Upper lobe of right lung (tissue), 1 donor: ENCODE measurements around the gene SLC12A5. TPM values are rescaled to one million over a fixed set of nuclear protein-coding genes. Genes with fewer than 3 reads are reported as not detected.

Experiments
- ATAC-seq: fragments of 200-7000 bp; cut with Tn5 transposase; one replicate; pipeline ENCODE4 v1.9.1; 2020; ENCODE audit warnings: mild to moderate bottlenecking, moderate library complexity
- DNase-seq: peaks from one replicate; pipeline ENCODE4 v3.0.0-alpha.2; 2020
- H3K27ac ChIP-seq: fragments of 200-600 bp; one replicate; pipeline ENCODE4 v1.8.0; 2022
- H3K27me3 ChIP-seq: fragments of 200-600 bp; one replicate; pipeline ENCODE4 v1.8.0; 2022; ENCODE audit warnings: mild to moderate bottlenecking
- H3K36me3 ChIP-seq: fragments of 200-600 bp; one replicate; pipeline ENCODE4 v1.8.0; 2022
- H3K4me1 ChIP-seq: fragments of 200-600 bp; one replicate; pipeline ENCODE4 v1.8.0; 2022
- H3K4me3 ChIP-seq: fragments of 200-600 bp; one replicate; pipeline ENCODE4 v1.8.0; 2022; ENCODE audit warnings: mild to moderate bottlenecking
- H3K9me3 ChIP-seq: fragments of 200-600 bp; one replicate; pipeline ENCODE4 v1.8.0; 2022
- CTCF ChIP-seq: fragments of 200-600 bp; IDR thresholded peaks from one replicate; pipeline ENCODE4 v1.8.0; 2022; ENCODE audit warnings: antibody characterized with exemption
- intact Hi-C: fragments of 100-400 bp; cut with DNase I; formaldehyde crosslinking; loops from one replicate; pipeline ENCODE4 v1.11.0; 2022
- total RNA-seq: library from RNA; stranded (reverse); fragmentation: NEBNext Ultra II Directional; extraction: Animal tissue kit (Norgen Biotek cat#: 25700); gene quantifications from one replicate; pipeline ENCODE4 v1.2.1, GENCODE V29; 2021
- donor health status: DM: no; HTN: yes; CAD: no; lungs with severe emphysema.

SLC12A5 gene
- total RNA-seq, 1 donor from 2014 or later = 2.0 TPM

GRCh38 chr20:46058599-46059281 lies 29.7 kb downstream of the SLC12A5 start:
- H3K4me3 ChIP-seq = no peak overlapping the region
- no peak overlapping the region for H3K27ac ChIP-seq
- H3K4me1 ChIP-seq = peaks cover 34% of the 10 kb centered on the region
- H3K27me3 ChIP-seq = peaks cover 30% of the 10 kb centered on the region
- TF ChIP-seq CTCF = no peak
- DNase-seq (no peak), ATAC-seq (peak; percentile 5)
- peaks cover 41% of the 10 kb centered on the region for H3K36me3 ChIP-seq
- intact Hi-C loops = no loop called here
- H3K9me3 ChIP-seq = no peaks in the 10 kb centered on the region

- ATAC-seq = peak; percentile 72
- DNase-seq = no peak
- Histone ChIP-seq H3K4me3 (no peak overlapping the region), H3K9me3 (no peaks in the 10 kb centered on the region), H3K4me1 (peaks cover 34% of the 10 kb centered on the region), H3K27ac (peak overlapping the region; percentile 7), H3K27me3 (peaks cover 28% of the 10 kb centered on the region), H3K36me3 (peaks cover 57% of the 10 kb centered on the region)
- no peak for TF ChIP-seq CTCF
- intact Hi-C loops = no loop called here
Measured at GRCh38 chr20:46060301-46060881, 31.4 kb downstream of the SLC12A5 start.

GRCh38 chr20:46060975-46061374 lies 32.0 kb downstream of the SLC12A5 start:
- peak overlapping the region; percentile 7 for H3K27ac ChIP-seq
- no peak for TF ChIP-seq CTCF
- intact Hi-C loops = no loop called here

GRCh38 chr20:46062151-46062550 lies 33.1 kb downstream of the SLC12A5 start:
- H3K4me1 ChIP-seq = peaks cover 34% of the 10 kb centered on the region
- H3K4me3 ChIP-seq = no peak overlapping the region
- ATAC-seq = no peak
- peaks cover 11% of the 10 kb centered on the region for H3K27me3 ChIP-seq
- intact Hi-C loops = no loop called here
- TF ChIP-seq CTCF = no peak
- H3K36me3 ChIP-seq = peaks cover 75% of the 10 kb centered on the region
- H3K9me3 ChIP-seq = no peaks in the 10 kb centered on the region
- no peak for DNase-seq
- no peak overlapping the region for H3K27ac ChIP-seq

More at GRCh38 chr20:46060975-46061374, 32.0 kb downstream of the SLC12A5 start:
- H3K36me3 ChIP-seq = peaks cover 63% of the 10 kb centered on the region
- H3K9me3 ChIP-seq = no peaks in the 10 kb centered on the region
- DNase-seq = no peak
- H3K4me3 ChIP-seq = no peak overlapping the region
- H3K4me1 ChIP-seq = peaks cover 34% of the 10 kb centered on the region
- ATAC-seq = no peak
- H3K27me3 ChIP-seq = peaks cover 22% of the 10 kb centered on the region

- ATAC-seq (no peak), DNase-seq (no peak)
- H3K4me1 ChIP-seq = peaks cover 34% of the 10 kb centered on the region
- H3K27me3 ChIP-seq = peaks cover 6% of the 10 kb centered on the region
- no peak for TF ChIP-seq CTCF
- H3K4me3 ChIP-seq = no peak overlapping the region
- peaks cover 80% of the 10 kb centered on the region for H3K36me3 ChIP-seq
- no peak overlapping the region for H3K27ac ChIP-seq
- intact Hi-C loops = no loop called here
- H3K9me3 ChIP-seq = no peaks in the 10 kb centered on the region
Measured at GRCh38 chr20:46062621-46063020, 33.6 kb downstream of the SLC12A5 start.
